Measurements from ENCODE around the gene HOXC5. TPM values are rescaled to one million over a fixed set of nuclear protein-coding genes. Genes with fewer than 3 reads are reported as not detected.
A peak's percentile ranks its signal among the peaks of the same experiment; 100 is the strongest.

The HOXC5 gene
- total RNA-seq, 1 donor from 2014 or later, result not detected

GRCh38 chr12:54005853-54006558, 26.8 kb upstream of the HOXC5 start:
- Mint-ChIP-seq H3K4me3 (ENCODE audit: unreplicated experiment) (no peak overlapping the region), H3K4me1 (ENCODE audit: low read depth, unreplicated experiment) (no peaks in the 10 kb centered on the region), H3K9me3 (ENCODE audit: unreplicated experiment) (peaks cover 12% of the 10 kb centered on the region), H3K27ac (ENCODE audit: unreplicated experiment) (no peak overlapping the region), H3K27me3 (ENCODE audit: low read depth, unreplicated experiment) (peaks cover 90% of the 10 kb centered on the region), H3K36me3 (ENCODE audit: low read depth, unreplicated experiment) (peaks cover 2% of the 10 kb centered on the region)
- H3K4me1 ChIP-seq (ENCODE audit: insufficient read depth, low read length), result peaks cover 5% of the 10 kb centered on the region
- H3K79me2 ChIP-seq (ENCODE audit: insufficient read depth, low read length), result no peaks in the 10 kb centered on the region
- H4K20me1 ChIP-seq (ENCODE audit: insufficient read depth, low read length), result no peaks in the 10 kb centered on the region
- peaks cover 91% of the 10 kb centered on the region for H3K27me3 ChIP-seq (ENCODE audit: insufficient read depth, low read length)
- no peaks in the 10 kb centered on the region for H3K36me3 ChIP-seq (ENCODE audit: insufficient read depth, low read length)
- H3K9ac ChIP-seq (ENCODE audit: low read length), result peak overlapping the region; percentile 43
- peak overlapping the region; percentile 31 for H3K4me3 ChIP-seq (ENCODE audit: insufficient read depth, low read depth, low read length)
- no peaks in the 10 kb centered on the region for H3K9me3 ChIP-seq (ENCODE audit: insufficient read depth, low read depth, low read length)
- H3K4me2 ChIP-seq (ENCODE audit: low read length), result peak overlapping the region; percentile 82
- FAIRE-seq (no peak), DNase-seq (ENCODE audit: low read depth) (peak; percentile 20)
- peak; percentile 68 for TF ChIP-seq EZH2 (IDR thresholded peaks at IDR 0.05; ENCODE audit: insufficient read depth, low read length)
- TF ChIP-seq, protein P1, sequence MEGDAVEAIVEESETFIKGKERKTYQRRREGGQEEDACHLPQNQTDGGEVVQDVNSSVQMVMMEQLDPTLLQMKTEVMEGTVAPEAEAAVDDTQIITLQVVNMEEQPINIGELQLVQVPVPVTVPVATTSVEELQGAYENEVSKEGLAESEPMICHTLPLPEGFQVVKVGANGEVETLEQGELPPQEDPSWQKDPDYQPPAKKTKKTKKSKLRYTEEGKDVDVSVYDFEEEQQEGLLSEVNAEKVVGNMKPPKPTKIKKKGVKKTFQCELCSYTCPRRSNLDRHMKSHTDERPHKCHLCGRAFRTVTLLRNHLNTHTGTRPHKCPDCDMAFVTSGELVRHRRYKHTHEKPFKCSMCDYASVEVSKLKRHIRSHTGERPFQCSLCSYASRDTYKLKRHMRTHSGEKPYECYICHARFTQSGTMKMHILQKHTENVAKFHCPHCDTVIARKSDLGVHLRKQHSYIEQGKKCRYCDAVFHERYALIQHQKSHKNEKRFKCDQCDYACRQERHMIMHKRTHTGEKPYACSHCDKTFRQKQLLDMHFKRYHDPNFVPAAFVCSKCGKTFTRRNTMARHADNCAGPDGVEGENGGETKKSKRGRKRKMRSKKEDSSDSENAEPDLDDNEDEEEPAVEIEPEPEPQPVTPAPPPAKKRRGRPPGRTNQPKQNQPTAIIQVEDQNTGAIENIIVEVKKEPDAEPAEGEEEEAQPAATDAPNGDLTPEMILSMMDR (IDR thresholded peaks at IDR 0.05; ENCODE audit: insufficient read depth, low read depth, low read length), result peak; percentile 72
- H2AFZ ChIP-seq (ENCODE audit: low read depth, low read length), result peak overlapping the region; percentile 37
- H3K27ac ChIP-seq (ENCODE audit: low read depth, low read length), result no peak overlapping the region

GRCh38 chr12:54006559-54007220, 26.2 kb upstream of the HOXC5 start:
- DNase-seq (ENCODE audit: low read depth), result no peak
- Histone ChIP-seq H3K27me3 (ENCODE audit: insufficient read depth, low read length) (peaks cover 91% of the 10 kb centered on the region), H3K36me3 (ENCODE audit: insufficient read depth, low read length) (no peaks in the 10 kb centered on the region), H3K4me3 (ENCODE audit: insufficient read depth, low read depth, low read length) (peak overlapping the region; percentile 31), H3K9ac (ENCODE audit: low read length) (peak overlapping the region; percentile 43), H3K4me1 (ENCODE audit: insufficient read depth, low read length) (peaks cover 5% of the 10 kb centered on the region), H3K4me2 (ENCODE audit: low read length) (peak overlapping the region; percentile 82), H3K79me2 (ENCODE audit: insufficient read depth, low read length) (no peaks in the 10 kb centered on the region), H4K20me1 (ENCODE audit: insufficient read depth, low read length) (no peaks in the 10 kb centered on the region), H3K9me3 (ENCODE audit: insufficient read depth, low read depth, low read length) (no peaks in the 10 kb centered on the region), H3K27ac (ENCODE audit: low read depth, low read length) (no peak overlapping the region), H2AFZ (ENCODE audit: low read depth, low read length) (peak overlapping the region; percentile 37)
- Mint-ChIP-seq H3K27me3 (ENCODE audit: low read depth, unreplicated experiment) (peaks cover 91% of the 10 kb centered on the region), H3K4me3 (ENCODE audit: unreplicated experiment) (no peak overlapping the region), H3K9me3 (ENCODE audit: unreplicated experiment) (peaks cover 16% of the 10 kb centered on the region), H3K27ac (ENCODE audit: unreplicated experiment) (no peak overlapping the region), H3K36me3 (ENCODE audit: low read depth, unreplicated experiment) (peaks cover 2% of the 10 kb centered on the region), H3K4me1 (ENCODE audit: low read depth, unreplicated experiment) (no peaks in the 10 kb centered on the region)
- TF ChIP-seq, protein P1 (IDR thresholded peaks at IDR 0.05; ENCODE audit: insufficient read depth, low read depth, low read length), result no peak
- TF ChIP-seq EZH2 (IDR thresholded peaks at IDR 0.05; ENCODE audit: insufficient read depth, low read length), result no peak
- no peak for FAIRE-seq
